Mammary epithelial cell (primary cell): Measurements from ENCODE around the gene SEPTIN2.

Source experiments
- CTCF ChIP-seq, 2 donors: IDR thresholded peaks in 1 of 2; conservative IDR thresholded peaks in 1 of 2; 2 replicates each; pipeline ENCODE4 v1.5.1; 2011 to 2012; ENCODE audit warnings: inconsistent platforms in 2 of 2, low read length in 2 of 2, mild to moderate bottlenecking in 2 of 2, control low read depth in 1 of 2, low read depth in 1 of 2; ENCODE audit not compliant: insufficient read depth in 1 of 2; ENCODE audit errors: extremely low read depth in 1 of 2
- EZH2 ChIP-seq: IDR thresholded peaks from 2 replicates; pipeline ENCODE4 v1.6.1; 2012; ENCODE audit warnings: low read length, inconsistent platforms, borderline replicate concordance

- TF ChIP-seq CTCF (conservative IDR thresholded peaks at IDR 0.05 in 1 of 2, IDR thresholded peaks at IDR 0.05 in 1 of 2; ENCODE audit: extremely low read depth in 1 of 2, insufficient read depth in 1 of 2, low read depth in 1 of 2, low read length in 2 of 2), result no peak
- TF ChIP-seq EZH2, result no peak
Observed at GRCh38 chr2:241310917-241311566, 4.7 kb upstream of the SEPTIN2 start.
